ENCODE data around the gene WDR62.

- TF ChIP-seq CTCF (IDR thresholded peaks at IDR 0.05; ENCODE audit: insufficient read depth, low read length) (no peak), POLR2AphosphoS5 (IDR thresholded peaks at IDR 0.05; ENCODE audit: low read depth) (no peak), REST (IDR thresholded peaks at IDR 0.05; ENCODE audit: insufficient replicate concordance, low read depth) (no peak)
Measured at GRCh38 chr19:36072081-36072480, 17.4 kb downstream of the WDR62 start.
